SK-N-SH (cell line): Measurements from ENCODE around the gene GTF2B. TPM values are rescaled to one million over a fixed set of nuclear protein-coding genes. Genes with fewer than 3 reads are reported as not detected.
"Not testable (repeated sequence)": the region's sequence is repeated elsewhere in the genome, so short reads cannot be mapped to it uniquely, and the experiment has no call there.

Experiments
- CTCF ChIA-PET: fragments of 300-600, 350-600 bp; formaldehyde crosslinking; extraction: SDS; loops from one replicate; lab custom pipeline; 2021; lab: Yijun Ruan, JAX
- POLR2A ChIA-PET: fragments of 350-600 bp; sonication (Branson Sonifier 250); formaldehyde crosslinking; extraction: SDS; loops from one replicate; lab custom pipeline; 2020; ENCODE audit warnings: antibody characterized with exemption, inconsistent platforms; lab: Yijun Ruan, JAX
- DNase-seq: peaks from one replicate; pipeline ENCODE4 v3.0.0; 2012
- H2AFZ ChIP-seq: fragments of 200-600 bp; sonication (generic); 2 replicates; pipeline ENCODE4 v1.8.1; 2016; ENCODE audit warnings: antibody characterized with exemption, mild to moderate bottlenecking, low read depth
- H3F3A ChIP-seq: fragments of 200-600 bp; sonication (generic); replicated peaks from 2 replicates; pipeline ENCODE3; 2016; ENCODE audit warnings: antibody characterized with exemption, mild to moderate bottlenecking; ENCODE audit not compliant: insufficient read depth
- H3K27ac ChIP-seq, 2 experiments: fragments of 200-500 bp in 1 of 2; fragments of 200-600 bp in 1 of 2; sonication (Bioruptor generic) in 1 of 2; sonication (generic), shearing (Covaris generic) in 1 of 2; 2 replicates each; pipeline versions ENCODE4 v1.5.1 to v1.6.1; 2014 to 2016; ENCODE audit warnings: low read depth in 2 of 2, inconsistent platforms in 1 of 2, low read length in 1 of 2, mild to moderate bottlenecking in 1 of 2, mixed read lengths in 1 of 2
- H3K27me3 ChIP-seq: fragments of 200-600 bp; sonication (generic), shearing (Covaris generic); 2 replicates; pipeline ENCODE4 v1.6.1; 2016; ENCODE audit warnings: mixed run types; ENCODE audit not compliant: insufficient read depth
- H3K36me3 ChIP-seq, 2 experiments: fragments of 200-500 bp in 1 of 2; fragments of 200-600 bp in 1 of 2; sonication (Bioruptor generic) in 1 of 2; sonication (generic) in 1 of 2; replicated peaks in 1 of 2; 2 replicates each; pipeline versions ENCODE3 to v1.5.1; 2014 to 2016; ENCODE audit warnings: low read length in 1 of 2, mild to moderate bottlenecking in 1 of 2; ENCODE audit not compliant: insufficient read depth in 2 of 2, control insufficient read depth in 1 of 2
- H3K4me1 ChIP-seq, 2 experiments: fragments of 200-500 bp in 1 of 2; fragments of 200-600 bp in 1 of 2; sonication (Bioruptor generic) in 1 of 2; sonication (generic), shearing (Covaris generic) in 1 of 2; 2 replicates each; pipeline versions ENCODE4 v1.5.1 to v1.6.1; 2014 to 2016; ENCODE audit warnings: low read depth in 1 of 2, low read length in 1 of 2, mixed run types in 1 of 2; ENCODE audit not compliant: insufficient read depth in 2 of 2, control insufficient read depth in 1 of 2
- H3K4me2 ChIP-seq: fragments of 200-600 bp; sonication (generic), shearing (Covaris generic); 2 replicates; pipeline ENCODE4 v1.6.1; 2017; ENCODE audit warnings: mixed run types
- H3K4me3 ChIP-seq, 2 experiments: fragments of 200-500 bp in 1 of 2; fragments of 200-600 bp in 1 of 2; sonication (Bioruptor generic) in 1 of 2; sonication (generic), shearing (Covaris generic) in 1 of 2; 2 replicates each; pipeline versions ENCODE4 v1.5.1 to v1.8.1; 2014 to 2016; ENCODE audit warnings: low read depth in 2 of 2, inconsistent platforms in 1 of 2, low read length in 1 of 2, mild to moderate bottlenecking in 1 of 2, mixed read lengths in 1 of 2, moderate library complexity in 1 of 2
- H3K79me2 ChIP-seq: fragments of 200-600 bp; sonication (generic); 2 replicates; pipeline ENCODE4 v1.8.1; 2017; ENCODE audit warnings: mild to moderate bottlenecking; ENCODE audit not compliant: insufficient read depth
- H3K9ac ChIP-seq: fragments of 200-600 bp; sonication (generic); 2 replicates; pipeline ENCODE4 v1.6.1; 2017; ENCODE audit warnings: mixed run types
- H3K9me2 ChIP-seq: fragments of 200-600 bp; sonication (generic); 2 replicates; pipeline ENCODE4 v1.6.1; 2017; ENCODE audit warnings: mixed run types
- H3K9me3 ChIP-seq: fragments of 200-600 bp; sonication (generic); 2 replicates; pipeline ENCODE4 v1.6.1; 2017; ENCODE audit warnings: mixed run types, mild to moderate bottlenecking, moderate library complexity
- H4K20me1 ChIP-seq: fragments of 200-600 bp; sonication (generic); 2 replicates; pipeline ENCODE4 v1.6.1; 2017; ENCODE audit warnings: mild to moderate bottlenecking, mixed run types; ENCODE audit not compliant: insufficient read depth
- ELF1 ChIP-seq: IDR thresholded peaks from 2 replicates; pipeline ENCODE4 v1.4.0; 2012
- EZH2phosphoT487 ChIP-seq: fragments of 200-600 bp; sonication (generic); IDR thresholded peaks from 2 replicates; pipeline ENCODE4 v1.6.1; 2017; ENCODE audit warnings: low read depth, mixed run types, mild to moderate bottlenecking, antibody characterized with exemption, moderate library complexity, borderline replicate concordance
- FOSL2 ChIP-seq: IDR thresholded peaks from 2 replicates; pipeline ENCODE4 v1.4.0; 2012; ENCODE audit warnings: low read depth, mild to moderate bottlenecking, moderate library complexity, borderline replicate concordance
- FOXJ3 ChIP-seq: sonication (generic); formaldehyde crosslinking; IDR thresholded peaks from 2 replicates; pipeline ENCODE4 v1.5.1; 2020; ENCODE audit warnings: mild to moderate bottlenecking, missing genetic modification reagents
- GABPA ChIP-seq: IDR thresholded peaks from 2 replicates; pipeline ENCODE4 v1.4.0; 2012; ENCODE audit warnings: low read depth, mild to moderate bottlenecking
- NRF1 ChIP-seq: IDR thresholded peaks from 2 replicates; pipeline ENCODE4 v1.6.1; 2012; ENCODE audit warnings: low read depth, mild to moderate bottlenecking, low read length
- RAD21 ChIP-seq: IDR thresholded peaks from 2 replicates; pipeline ENCODE4 v1.6.1; 2012; ENCODE audit warnings: mild to moderate bottlenecking, low read length
- RFX5 ChIP-seq: IDR thresholded peaks from 2 replicates; pipeline ENCODE4 v1.6.1; 2012; ENCODE audit warnings: mild to moderate bottlenecking, improper control_type of control experiment, low read length
- TCF12 ChIP-seq: IDR thresholded peaks from 2 replicates; pipeline ENCODE4 v1.4.0; 2012
- TEAD4 ChIP-seq: IDR thresholded peaks from 2 replicates; pipeline ENCODE4 v1.4.0; 2012; ENCODE audit warnings: mild to moderate bottlenecking, borderline replicate concordance; ENCODE audit not compliant: insufficient read depth
- WGBS: methylation state at CpG from one replicate; pipeline ENCODE4 v1.1.6; 2017; ENCODE audit warnings: low lambda C conversion rate; 5-methylcytosine and 5-hydroxymethylcytosine counted together
- polyA plus RNA-seq, 3 experiments: library from polyadenylated mRNA; depleted of rRNA; stranded (reverse); fragments of >200 nt; gene quantifications; 2 replicates each; pipeline ENCODE4 v1.2.3, GENCODE V29; 2012
- TF ChIP-seq, protein P1 (sequence below): IDR thresholded peaks from 2 replicates; pipeline ENCODE4 v1.4.0; 2012; ENCODE audit warnings: low read depth
- TF ChIP-seq, protein P2 (sequence below): IDR thresholded peaks from 2 replicates; pipeline ENCODE4; 2012
- TF ChIP-seq, protein P3 (sequence below): IDR thresholded peaks from 2 replicates; pipeline ENCODE4 v1.4.0; 2012; ENCODE audit warnings: low read depth, borderline replicate concordance

Gene GTF2B
- polyA plus RNA-seq, 1 of the 3 experiments (the other 2 are of a cell fraction), result 26.0 TPM

DNA sequence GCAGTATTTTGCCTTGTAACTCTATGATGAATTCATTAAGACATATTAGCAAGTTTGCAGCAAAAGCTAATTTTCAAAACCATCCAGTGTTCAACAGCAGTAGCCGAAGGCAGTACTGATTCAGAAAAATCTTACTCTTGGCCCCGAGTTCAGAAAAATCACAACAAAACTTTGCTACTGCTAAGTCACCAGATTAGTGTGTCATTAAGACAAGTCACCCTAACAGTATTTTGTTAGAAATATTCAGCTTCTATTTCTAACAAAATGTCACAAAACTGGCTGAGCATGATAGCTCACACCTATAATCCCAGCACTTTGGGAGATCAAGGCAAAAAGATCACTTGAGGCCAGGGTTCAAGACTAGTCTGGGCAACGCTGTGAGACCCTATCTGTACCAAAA, 8.2 kb downstream of the GTF2B start:
- DNase-seq, result no peak
- H3K9ac ChIP-seq, result no peak overlapping the region
- no peak overlapping the region for H3K4me3 ChIP-seq
- peaks cover 60% of the 10 kb centered on the region for H3K79me2 ChIP-seq
- no peaks in the 10 kb centered on the region for H3K27me3 ChIP-seq
- POLR2A ChIA-PET, result no interaction called here
- H2AFZ ChIP-seq, result no peak overlapping the region
- H3K36me3 ChIP-seq, result peaks cover 48 to 59% of the 10 kb centered on the region in 2 experiments
- no peaks in the 10 kb centered on the region for H3K4me1 ChIP-seq
- no peak for TF ChIP-seq TEAD4
- TF ChIP-seq NRF1, result no peak
- no peak for TF ChIP-seq GABPA
- H3K27ac ChIP-seq, result no peak overlapping the region
- CTCF ChIA-PET, result interaction anchor here (1.3 kb wide), 1 partner anchor 227 kb away, joined by 4 read pairs; no protein-coding TSS in a partner anchor
- H3F3A ChIP-seq, result peaks cover 16% of the 10 kb centered on the region
- 93% methylated on average over 3 of the region's 3 CpGs for WGBS
- H3K9me2 ChIP-seq, result no peaks in the 10 kb centered on the region
- H3K4me2 ChIP-seq, result no peak overlapping the region
- H4K20me1 ChIP-seq, result peaks cover 7% of the 10 kb centered on the region; the same call in 1 of the 2 replicates
- H3K9me3 ChIP-seq, result no peaks in the 10 kb centered on the region

DNA sequence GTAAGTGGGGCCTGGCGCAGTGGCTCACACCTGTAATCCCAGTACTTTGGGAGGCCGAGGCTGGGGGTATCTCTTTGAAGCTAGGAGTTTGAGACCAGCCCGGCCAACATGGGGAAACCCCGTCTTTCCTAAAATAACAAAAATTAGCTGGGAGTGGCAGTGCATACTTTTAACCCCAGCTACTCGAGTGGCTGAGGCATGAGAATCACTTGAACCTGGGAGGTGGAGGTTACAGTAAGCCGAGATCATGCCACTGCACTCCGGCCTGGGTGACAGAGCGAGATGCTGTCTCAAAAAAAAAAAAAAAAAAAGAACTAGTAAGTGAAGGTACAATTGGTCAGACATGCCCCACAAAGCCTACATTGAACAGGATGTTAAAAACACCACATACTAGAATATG, 10.7 kb downstream of the GTF2B start:
- H3K4me3 ChIP-seq, H3K4me1 ChIP-seq, H3K4me2 ChIP-seq, CTCF ChIA-PET, H3K9me2 ChIP-seq, H3K27ac ChIP-seq, H3K27me3 ChIP-seq, POLR2A ChIA-PET, DNase-seq, H2AFZ ChIP-seq, H3K9ac ChIP-seq, H3K9me3 ChIP-seq: not testable (repeated sequence)
- peaks cover 33 to 37% of the 10 kb centered on the region in 2 experiments for H3K36me3 ChIP-seq
- 96% methylated on average over 8 of the region's 8 CpGs for WGBS
- H3K79me2 ChIP-seq, result peaks cover 64% of the 10 kb centered on the region
- H3F3A ChIP-seq, result peaks cover 16% of the 10 kb centered on the region
- H4K20me1 ChIP-seq, result peaks cover 16% of the 10 kb centered on the region

GRCh38 chr1:88878731-88879130, 12.6 kb downstream of the GTF2B start:
- Histone ChIP-seq H2AFZ (no peak overlapping the region), H3F3A (peaks cover 12% of the 10 kb centered on the region), H3K27ac (peak overlapping the region in 1 of 2 experiments; percentile 27; a peak in 1 of 4 replicates), H3K79me2 (peaks cover 68% of the 10 kb centered on the region), H3K9ac (no peak overlapping the region), H4K20me1 (peaks cover 22% of the 10 kb centered on the region), H3K27me3 (no peaks in the 10 kb centered on the region), H3K4me1 (no peaks in the 10 kb centered on the region), H3K4me2 (no peak overlapping the region), H3K9me3 (no peaks in the 10 kb centered on the region), H3K9me2 (no peaks in the 10 kb centered on the region), H3K36me3 (peaks cover 23% of the 10 kb centered on the region in 2 experiments), H3K4me3 (no peak overlapping the region)
- ChIA-PET POLR2A (no interaction called here), CTCF (interaction anchor here (1.0 to 5.9 kb wide), 6 partner anchors 10 to 223 kb away, joined by 3 to 102 read pairs (median 12); partner anchors contain the start of gene PKN2)
- DNase-seq, result no peak
- no peak for TF ChIP-seq NRF1
- no peak for TF ChIP-seq EZH2phosphoT487
- no peak for TF ChIP-seq ELF1
- no peak for TF ChIP-seq FOXJ3 (CRISPR knock-in tag)
- TF ChIP-seq RFX5, result no peak
- no peak for TF ChIP-seq GABPA
- TF ChIP-seq, protein P1, sequence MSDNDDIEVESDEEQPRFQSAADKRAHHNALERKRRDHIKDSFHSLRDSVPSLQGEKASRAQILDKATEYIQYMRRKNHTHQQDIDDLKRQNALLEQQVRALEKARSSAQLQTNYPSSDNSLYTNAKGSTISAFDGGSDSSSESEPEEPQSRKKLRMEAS, result no peak
- TF ChIP-seq, protein P2, sequence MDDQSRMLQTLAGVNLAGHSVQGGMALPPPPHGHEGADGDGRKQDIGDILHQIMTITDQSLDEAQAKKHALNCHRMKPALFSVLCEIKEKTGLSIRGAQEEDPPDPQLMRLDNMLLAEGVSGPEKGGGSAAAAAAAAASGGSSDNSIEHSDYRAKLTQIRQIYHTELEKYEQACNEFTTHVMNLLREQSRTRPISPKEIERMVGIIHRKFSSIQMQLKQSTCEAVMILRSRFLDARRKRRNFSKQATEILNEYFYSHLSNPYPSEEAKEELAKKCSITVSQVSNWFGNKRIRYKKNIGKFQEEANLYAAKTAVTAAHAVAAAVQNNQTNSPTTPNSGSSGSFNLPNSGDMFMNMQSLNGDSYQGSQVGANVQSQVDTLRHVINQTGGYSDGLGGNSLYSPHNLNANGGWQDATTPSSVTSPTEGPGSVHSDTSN, result no peak
- no peak for TF ChIP-seq RAD21
- TF ChIP-seq FOSL2, result no peak
- TF ChIP-seq, protein P3, sequence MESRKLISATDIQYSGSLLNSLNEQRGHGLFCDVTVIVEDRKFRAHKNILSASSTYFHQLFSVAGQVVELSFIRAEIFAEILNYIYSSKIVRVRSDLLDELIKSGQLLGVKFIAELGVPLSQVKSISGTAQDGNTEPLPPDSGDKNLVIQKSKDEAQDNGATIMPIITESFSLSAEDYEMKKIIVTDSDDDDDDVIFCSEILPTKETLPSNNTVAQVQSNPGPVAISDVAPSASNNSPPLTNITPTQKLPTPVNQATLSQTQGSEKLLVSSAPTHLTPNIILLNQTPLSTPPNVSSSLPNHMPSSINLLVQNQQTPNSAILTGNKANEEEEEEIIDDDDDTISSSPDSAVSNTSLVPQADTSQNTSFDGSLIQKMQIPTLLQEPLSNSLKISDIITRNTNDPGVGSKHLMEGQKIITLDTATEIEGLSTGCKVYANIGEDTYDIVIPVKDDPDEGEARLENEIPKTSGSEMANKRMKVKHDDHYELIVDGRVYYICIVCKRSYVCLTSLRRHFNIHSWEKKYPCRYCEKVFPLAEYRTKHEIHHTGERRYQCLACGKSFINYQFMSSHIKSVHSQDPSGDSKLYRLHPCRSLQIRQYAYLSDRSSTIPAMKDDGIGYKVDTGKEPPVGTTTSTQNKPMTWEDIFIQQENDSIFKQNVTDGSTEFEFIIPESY, result no peak
- no peak for TF ChIP-seq TCF12
- 51% methylated on average over 4 of the region's 4 CpGs for WGBS
